Measurements from ENCODE around the gene ATF2.

DNA sequence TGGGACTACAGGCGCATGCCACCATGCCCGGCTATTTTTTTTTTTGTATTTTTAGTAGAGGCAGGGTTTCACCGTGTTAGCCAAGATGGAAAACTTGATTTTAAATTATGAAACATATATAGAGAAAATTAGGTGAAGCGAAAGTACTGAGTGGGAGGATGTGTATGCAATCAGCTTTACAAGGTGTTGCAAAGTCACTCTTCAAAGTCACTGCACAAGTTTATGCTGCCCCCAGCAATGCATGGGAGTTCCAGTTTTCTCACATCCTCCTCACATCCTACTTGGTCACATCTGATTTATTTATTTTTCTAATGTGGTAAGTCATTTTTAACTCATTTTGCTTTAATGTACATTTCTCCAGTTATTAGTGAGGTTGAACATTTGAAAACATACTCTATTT is 113.7 kb downstream of the ATF2 start:
- TF ChIP-seq CTCF (IDR thresholded peaks at IDR 0.05; ENCODE audit: low read depth, low read length) (no peak), EZH2phosphoT487 (IDR thresholded peaks at IDR 0.05; ENCODE audit: low read depth) (no peak)

Measured in OCI-LY3 (cell line).